Sigmoid colon (tissue), 7 donors: ENCODE data around the gene BRSK2. TPM values are rescaled to one million over a fixed set of nuclear protein-coding genes. Genes with fewer than 3 reads are reported as not detected.

Experiments used
- DNase-seq: peaks from one replicate; pipeline ENCODE4 v3.0.0-alpha.2; 2019
- H3K27ac ChIP-seq, 4 donors: fragments of 200-600 bp; sonication (generic); one replicate each; pipeline ENCODE4 v1.5.1; 2016 to 2019; ENCODE audit warnings: mild to moderate bottlenecking in 1 of 4
- H3K27me3 ChIP-seq, 3 donors: fragments of 200-600 bp; sonication (generic); one replicate each; pipeline ENCODE4 v1.5.1; 2019; ENCODE audit warnings: mild to moderate bottlenecking in 1 of 3
- H3K36me3 ChIP-seq, 4 donors: fragments of 200-600 bp; sonication (generic); one replicate each; pipeline ENCODE4 v1.5.1; 2016 to 2019
- H3K4me1 ChIP-seq, 4 donors: fragments of 200-600 bp; sonication (generic); one replicate each; pipeline ENCODE4 v1.5.1; 2017 to 2019
- H3K4me3 ChIP-seq, 4 donors: fragments of 200-600 bp; sonication (generic); one replicate each; pipeline ENCODE4 v1.5.1; 2017 to 2019; ENCODE audit warnings: mild to moderate bottlenecking in 2 of 4, moderate library complexity in 1 of 4
- H3K9me3 ChIP-seq, 4 donors: fragments of 200-600 bp in 3 of 4; sonication (generic) in 3 of 4; one replicate each; pipeline versions ENCODE4 v1.5.1 to v1.6.1; 2013 to 2019
- CTCF ChIP-seq, 4 experiments: fragments of 450-650 bp in 3 of 4; fragments of 200-600 bp in 1 of 4; IDR thresholded peaks; one replicate each; pipeline ENCODE4 v1.5.1; 2016 to 2019; ENCODE audit warnings: antibody characterized with exemption in 4 of 4, mild to moderate bottlenecking in 3 of 4, moderate library complexity in 2 of 4
- EP300 ChIP-seq, 4 donors: sonication (generic); formaldehyde crosslinking; IDR thresholded peaks; one replicate each; pipeline ENCODE4 v1.6.1; 2017; ENCODE audit warnings: antibody characterized with exemption in 4 of 4
- POLR2A ChIP-seq, 2 donors: fragments of 450-650 bp; IDR thresholded peaks; one replicate each; pipeline ENCODE4 v1.6.1; 2016; ENCODE audit warnings: antibody characterized with exemption in 2 of 2, mild to moderate bottlenecking in 2 of 2, moderate library complexity in 2 of 2
- POLR2AphosphoS5 ChIP-seq, 4 donors: sonication (generic); formaldehyde crosslinking; IDR thresholded peaks; one replicate each; pipeline ENCODE4 v1.6.1; 2017; ENCODE audit warnings: antibody characterized with exemption in 4 of 4
- WGBS, 2 donors: extraction: QIAGEN DNeasy Blood & Tissue Kit; methylation state at CpG; one replicate each; pipeline ENCODE4 v1.1.7; 2013; 5-methylcytosine and 5-hydroxymethylcytosine counted together
- intact Hi-C: fragments of 100-400 bp; cut with DNase I; formaldehyde crosslinking; loops from one replicate; pipeline ENCODE4 v1.15.1; 2023
- polyA plus RNA-seq, 3 donors: library from polyadenylated mRNA; stranded (reverse); fragments of 200-250 nt; gene quantifications; one replicate each; pipeline ENCODE4 v1.2.3, GENCODE V29; 2013
- total RNA-seq, 4 donors: library from RNA; depleted of rRNA; stranded (reverse); fragments of >200 nt; gene quantifications; one replicate each; pipeline ENCODE4 v1.1.0, GENCODE V29; 2016
- donor health status: healthy with polysubstance abuse.
- donor health status: Bipolar disorder and iron deficiency.
- donor health status: healthy.

BRSK2 gene
- total and polyA plus RNA-seq, 7 donors = 1.7 to 3.2 (median 1.9) TPM; not detected in 2

GRCh38 chr11:1373536-1374214, 16.1 kb upstream of the BRSK2 start:
- H3K9me3 ChIP-seq = no peaks in the 10 kb centered on the region
- WGBS, 2 donors = 46 to 71% methylated on average over 22 of the region's 22 CpGs

DNA sequence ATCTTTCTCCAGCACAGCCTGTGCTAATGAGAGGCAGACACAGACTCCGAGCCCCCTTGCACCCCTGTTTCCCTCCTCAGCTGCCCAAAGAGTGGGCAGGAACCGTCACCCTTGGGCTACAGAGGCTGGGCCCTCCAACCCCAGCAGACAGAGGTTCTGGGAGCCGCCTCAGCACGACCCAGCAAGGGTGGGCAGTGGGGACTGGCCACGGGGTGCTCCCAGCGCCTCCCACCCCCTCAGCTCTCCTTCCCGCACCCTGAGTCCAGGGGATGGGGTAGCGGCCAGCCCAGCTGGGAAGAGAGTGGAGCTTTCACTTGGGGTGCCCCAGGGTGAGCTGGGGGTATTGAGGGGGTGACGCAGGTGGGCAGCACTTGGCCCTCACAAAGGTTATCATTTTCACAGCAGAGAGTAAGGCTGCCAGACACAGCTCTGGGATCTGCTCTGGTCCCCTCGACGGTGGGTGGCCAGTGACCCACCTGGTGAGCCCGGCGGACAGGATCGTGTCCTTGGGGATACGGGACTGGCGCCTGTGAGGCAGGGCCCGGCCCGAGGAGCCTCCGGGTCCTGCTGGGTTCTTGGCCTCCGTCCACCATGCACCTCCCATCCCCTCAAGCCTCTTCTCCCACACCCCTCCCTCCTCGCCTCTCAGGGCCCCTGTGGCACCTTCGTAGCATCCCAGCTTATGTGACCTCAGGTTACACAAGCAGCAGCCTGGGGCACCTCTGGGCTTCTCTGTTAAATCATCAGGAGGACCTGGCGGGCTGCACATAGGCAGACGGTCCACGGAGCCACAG, 14.4 kb upstream of the BRSK2 start:
- intact Hi-C loops = no loop called here
- DNase-seq = no peak
- 80 to 91% methylated on average over 25 of the region's 25 CpGs for WGBS, 2 donors

More at GRCh38 chr11:1373536-1374214, 16.1 kb upstream of the BRSK2 start:
- Histone ChIP-seq H3K4me1 (no peaks in the 10 kb centered on the region), H3K27ac (no peak overlapping the region), H3K36me3 (no peaks in the 10 kb centered on the region), H3K27me3 (peaks cover 0 to 5% (median 0%) of the 10 kb centered on the region in 3 donors), H3K4me3 (no peak overlapping the region)
- TF ChIP-seq EP300 (IDR thresholded peaks at IDR 0.05) (no peak), POLR2AphosphoS5 (IDR thresholded peaks at IDR 0.05) (no peak), CTCF (IDR thresholded peaks at IDR 0.05) (no peak), POLR2A (IDR thresholded peaks at IDR 0.05) (no peak)
- DNase-seq = no peak
- intact Hi-C loops = no loop called here

DNA sequence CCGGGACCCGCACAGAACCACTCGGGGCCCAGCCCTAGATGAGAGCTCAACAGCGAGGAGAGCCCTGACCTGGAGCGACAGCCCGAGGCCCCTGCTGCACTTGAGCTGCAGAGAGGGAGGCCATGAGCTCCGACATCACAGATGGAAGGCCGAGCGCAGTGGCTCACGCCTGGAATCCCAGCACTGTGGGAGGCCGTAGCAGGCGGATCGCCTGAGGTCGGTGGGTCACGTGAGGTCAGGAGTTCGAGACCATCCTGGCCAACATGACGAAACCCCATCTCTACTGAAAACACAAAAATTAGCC, 13.8 kb upstream of the BRSK2 start:
- TF ChIP-seq POLR2AphosphoS5 (IDR thresholded peaks at IDR 0.05) (no peak), POLR2A (IDR thresholded peaks at IDR 0.05) (no peak), EP300 (IDR thresholded peaks at IDR 0.05) (no peak), CTCF (IDR thresholded peaks at IDR 0.05) (no peak)
- Histone ChIP-seq H3K36me3 (no peaks in the 10 kb centered on the region), H3K9me3 (no peaks in the 10 kb centered on the region), H3K27me3 (no peaks in the 10 kb centered on the region), H3K4me3 (no peak overlapping the region), H3K27ac (no peak overlapping the region), H3K4me1 (no peaks in the 10 kb centered on the region)
- DNase-seq = no peak
- intact Hi-C loops = no loop called here
- WGBS, 2 donors = 89 to 92% methylated on average over 17 of the region's 17 CpGs

More for the DNA sequence above, 14.4 kb upstream of the BRSK2 start:
- Histone ChIP-seq H3K27ac (no peak overlapping the region), H3K9me3 (no peaks in the 10 kb centered on the region), H3K27me3 (no peaks in the 10 kb centered on the region), H3K36me3 (no peaks in the 10 kb centered on the region), H3K4me3 (no peak overlapping the region), H3K4me1 (no peaks in the 10 kb centered on the region)
- TF ChIP-seq EP300 (IDR thresholded peaks at IDR 0.05) = no peak
- no peak for TF ChIP-seq POLR2AphosphoS5 (IDR thresholded peaks at IDR 0.05)
- no peak for TF ChIP-seq POLR2A (IDR thresholded peaks at IDR 0.05)
- TF ChIP-seq CTCF (IDR thresholded peaks at IDR 0.05) = no peak

GRCh38 chr11:1377231-1377780, 12.4 kb upstream of the BRSK2 start:
- WGBS, 2 donors = 74 to 80% methylated on average over 14 of the region's 14 CpGs
- intact Hi-C loops = no loop called here

More at GRCh38 chr11:1377231-1377780, 12.4 kb upstream of the BRSK2 start:
- H3K27ac ChIP-seq = no peak overlapping the region
- H3K9me3 ChIP-seq = no peaks in the 10 kb centered on the region
- H3K4me3 ChIP-seq = no peak overlapping the region
- TF ChIP-seq CTCF (IDR thresholded peaks at IDR 0.05) = no peak
- TF ChIP-seq POLR2AphosphoS5 (IDR thresholded peaks at IDR 0.05) = no peak
- TF ChIP-seq POLR2A (IDR thresholded peaks at IDR 0.05) = no peak
- TF ChIP-seq EP300 (IDR thresholded peaks at IDR 0.05) = no peak
- H3K4me1 ChIP-seq = no peaks in the 10 kb centered on the region
- no peaks in the 10 kb centered on the region for H3K27me3 ChIP-seq
- no peak for DNase-seq
- no peaks in the 10 kb centered on the region for H3K36me3 ChIP-seq
